ENCODE measurements around the gene KIF22.
"Not testable (repeated sequence)": the region's sequence is repeated elsewhere in the genome, so short reads cannot be mapped to it uniquely, and the experiment has no call there.

The KIF22 gene

GRCh38 chr16:29774730-29775129 lies 15.8 kb upstream of the KIF22 start:
- FAIRE-seq (no peak), DNase-seq (ENCODE audit: insufficient read length) (no peak)
- TF ChIP-seq POLR2A (IDR thresholded peaks at IDR 0.05; ENCODE audit: low read depth, low read length) (no peak), TAF1 (IDR thresholded peaks at IDR 0.05; ENCODE audit: borderline replicate concordance, low read depth, low read length) (no peak), POLR2AphosphoS5 (IDR thresholded peaks at IDR 0.05; ENCODE audit: low read depth, low read length) (no peak)

GRCh38 chr16:29775742-29776408 lies 14.7 kb upstream of the KIF22 start:
- TF ChIP-seq POLR2AphosphoS5 (IDR thresholded peaks at IDR 0.05; ENCODE audit: low read depth, low read length) (no peak), TAF1 (IDR thresholded peaks at IDR 0.05; ENCODE audit: borderline replicate concordance, low read depth, low read length) (no peak), POLR2A (IDR thresholded peaks at IDR 0.05; ENCODE audit: low read depth, low read length) (no peak)
- DNase-seq (ENCODE audit: insufficient read length): no peak
- FAIRE-seq: no peak

- FAIRE-seq: no peak
- no peak for DNase-seq (ENCODE audit: insufficient read length)
- TF ChIP-seq POLR2A (IDR thresholded peaks at IDR 0.05; ENCODE audit: low read depth, low read length): no peak
Measured at GRCh38 chr16:29777576-29778350, 12.8 kb upstream of the KIF22 start, which contains the start of gene ZG16. TSS of gene ZG16 (plus strand) at chr16:29778256. CDS start at chr16:29779267, 1,011 bp downstream.

- no peak for DNase-seq (ENCODE audit: insufficient read length)
- TF ChIP-seq POLR2AphosphoS5 (IDR thresholded peaks at IDR 0.05; ENCODE audit: low read depth, low read length): no peak
- TF ChIP-seq TAF1 (IDR thresholded peaks at IDR 0.05; ENCODE audit: borderline replicate concordance, low read depth, low read length): no peak
- no peak for TF ChIP-seq POLR2A (IDR thresholded peaks at IDR 0.05; ENCODE audit: low read depth, low read length)
- no peak for FAIRE-seq
Measured at GRCh38 chr16:29779474-29779873, 11.1 kb upstream of the KIF22 start.

- DNase-seq (ENCODE audit: insufficient read length); FAIRE-seq: not testable (repeated sequence)
Measured at GRCh38 chr16:29783094-29783953, 7.2 kb upstream of the KIF22 start.

- FAIRE-seq (no peak), DNase-seq (ENCODE audit: insufficient read length) (no peak)
- no peak for TF ChIP-seq POLR2A (IDR thresholded peaks at IDR 0.05; ENCODE audit: low read depth, low read length)
- TF ChIP-seq TAF1 (IDR thresholded peaks at IDR 0.05; ENCODE audit: borderline replicate concordance, low read depth, low read length): no peak
- no peak for TF ChIP-seq POLR2AphosphoS5 (IDR thresholded peaks at IDR 0.05; ENCODE audit: low read depth, low read length)
Measured at GRCh38 chr16:29784157-29784556, 6.4 kb upstream of the KIF22 start.

- TF ChIP-seq POLR2AphosphoS5 (IDR thresholded peaks at IDR 0.05; ENCODE audit: low read depth, low read length) (no peak), POLR2A (IDR thresholded peaks at IDR 0.05; ENCODE audit: low read depth, low read length) (no peak), TAF1 (IDR thresholded peaks at IDR 0.05; ENCODE audit: borderline replicate concordance, low read depth, low read length) (no peak)
- DNase-seq (ENCODE audit: insufficient read length) (peak; percentile 66), FAIRE-seq (no peak)
Measured at GRCh38 chr16:29784901-29785500, 5.5 kb upstream of the KIF22 start.

- FAIRE-seq; DNase-seq (ENCODE audit: insufficient read length): not testable (repeated sequence)
Measured at GRCh38 chr16:29787155-29787554, 3.4 kb upstream of the KIF22 start.

GRCh38 chr16:29789775-29790182 lies 772 bp upstream of the KIF22 start:
- FAIRE-seq: no peak

GRCh38 chr16:29790949-29791844 lies 646 bp downstream of the KIF22 start:
- TF ChIP-seq TAF1 (IDR thresholded peaks at IDR 0.05; ENCODE audit: borderline replicate concordance, low read depth, low read length) (no peak), POLR2A (IDR thresholded peaks at IDR 0.05; ENCODE audit: low read depth, low read length) (no peak), POLR2AphosphoS5 (IDR thresholded peaks at IDR 0.05; ENCODE audit: low read depth, low read length) (no peak)
- DNase-seq (ENCODE audit: insufficient read length): no peak
- FAIRE-seq: peak; percentile 62

More at GRCh38 chr16:29789775-29790182, 772 bp upstream of the KIF22 start:
- no peak for DNase-seq (ENCODE audit: insufficient read length)
- TF ChIP-seq POLR2A (IDR thresholded peaks at IDR 0.05; ENCODE audit: low read depth, low read length) (no peak), POLR2AphosphoS5 (IDR thresholded peaks at IDR 0.05; ENCODE audit: low read depth, low read length) (no peak), TAF1 (IDR thresholded peaks at IDR 0.05; ENCODE audit: borderline replicate concordance, low read depth, low read length) (no peak)

Data from GM12892 (cell line).